ENCODE data around the gene PXMP2. TPM values are rescaled to one million over a fixed set of nuclear protein-coding genes. Genes with fewer than 3 reads are reported as not detected.

PXMP2 gene
- total and polyA plus RNA-seq, 4 donors: 43.8 to 259 (median 135) TPM

DNA sequence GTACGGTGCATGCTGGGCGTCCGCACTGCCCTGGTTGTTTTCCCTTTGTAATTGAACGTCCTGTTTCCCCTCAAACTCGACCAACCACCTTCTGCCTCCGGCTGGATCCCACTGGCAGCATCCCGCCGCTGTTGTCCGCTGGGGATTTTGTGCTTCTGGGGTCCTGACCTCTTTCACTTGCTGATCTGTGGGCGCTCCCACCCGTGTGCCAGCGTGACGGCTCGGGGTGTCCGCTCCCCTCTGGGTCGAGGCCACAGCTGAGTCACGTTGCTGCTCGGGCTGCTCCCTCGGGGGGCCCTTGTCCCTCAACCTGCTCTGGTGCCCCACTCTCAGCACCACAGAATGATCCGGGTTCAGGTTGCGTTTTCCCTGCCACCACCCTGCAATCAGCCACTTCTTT lies 31.3 kb downstream of the PXMP2 start:
- TF ChIP-seq, protein P1, sequence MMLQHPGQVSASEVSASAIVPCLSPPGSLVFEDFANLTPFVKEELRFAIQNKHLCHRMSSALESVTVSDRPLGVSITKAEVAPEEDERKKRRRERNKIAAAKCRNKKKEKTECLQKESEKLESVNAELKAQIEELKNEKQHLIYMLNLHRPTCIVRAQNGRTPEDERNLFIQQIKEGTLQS (IDR thresholded peaks at IDR 0.05): no peak
- Histone ChIP-seq H3K4me1 (ENCODE audit: control insufficient read depth in 4 of 4, insufficient read depth in 4 of 4, low read length in 3 of 4) (peaks cover 0 to 3% (median 1%) of the 10 kb centered on the region in 4 donors), H3K4me3 (ENCODE audit: low read depth in 1 of 3, low read length in 3 of 3) (no peak overlapping the region), H3K9ac (ENCODE audit: low read depth in 1 of 2, low read length in 2 of 2) (no peak overlapping the region), H3K36me3 (ENCODE audit: control insufficient read depth in 4 of 4, insufficient read depth in 3 of 4, low read depth in 1 of 4, low read length in 3 of 4) (peaks cover 21 to 59% (median 27%) of the 10 kb centered on the region in 4 donors), H3K9me3 (ENCODE audit: control insufficient read depth in 4 of 4, low read length in 3 of 4) (no peaks in the 10 kb centered on the region), H3K27me3 (ENCODE audit: control insufficient read depth in 4 of 4, insufficient read depth in 4 of 4, low read length in 3 of 4) (no peaks in the 10 kb centered on the region), H3K27ac (ENCODE audit: low read depth in 1 of 2, low read length in 2 of 2) (no peak overlapping the region)
- 97% methylated on average over 21 of the region's 21 CpGs for WGBS
- DNase-seq (ENCODE audit: low spot score): no peak

- no peak overlapping the region for H3K9ac ChIP-seq (ENCODE audit: low read depth in 1 of 2, low read length in 2 of 2)
- WGBS: 97% methylated on average over 31 of the region's 31 CpGs
- no peak for DNase-seq (ENCODE audit: low spot score)
- no peaks in the 10 kb centered on the region for H3K27me3 ChIP-seq (ENCODE audit: control insufficient read depth in 4 of 4, insufficient read depth in 4 of 4, low read length in 3 of 4)
- peaks cover 24 to 65% (median 27%) of the 10 kb centered on the region in 4 donors for H3K36me3 ChIP-seq (ENCODE audit: control insufficient read depth in 4 of 4, insufficient read depth in 3 of 4, low read depth in 1 of 4, low read length in 3 of 4)
- no peak overlapping the region for H3K4me3 ChIP-seq (ENCODE audit: low read depth in 1 of 3, low read length in 3 of 3)
- H3K27ac ChIP-seq (ENCODE audit: low read depth in 1 of 2, low read length in 2 of 2): no peak overlapping the region
- no peak for TF ChIP-seq REST (IDR thresholded peaks at IDR 0.05)
- no peak for TF ChIP-seq GABPA (IDR thresholded peaks at IDR 0.05 in 1 of 2, conservative IDR thresholded peaks at IDR 0.05 in 1 of 2)
- TF ChIP-seq FOXA1 (IDR thresholded peaks at IDR 0.05): no peak
- TF ChIP-seq, protein P2, sequence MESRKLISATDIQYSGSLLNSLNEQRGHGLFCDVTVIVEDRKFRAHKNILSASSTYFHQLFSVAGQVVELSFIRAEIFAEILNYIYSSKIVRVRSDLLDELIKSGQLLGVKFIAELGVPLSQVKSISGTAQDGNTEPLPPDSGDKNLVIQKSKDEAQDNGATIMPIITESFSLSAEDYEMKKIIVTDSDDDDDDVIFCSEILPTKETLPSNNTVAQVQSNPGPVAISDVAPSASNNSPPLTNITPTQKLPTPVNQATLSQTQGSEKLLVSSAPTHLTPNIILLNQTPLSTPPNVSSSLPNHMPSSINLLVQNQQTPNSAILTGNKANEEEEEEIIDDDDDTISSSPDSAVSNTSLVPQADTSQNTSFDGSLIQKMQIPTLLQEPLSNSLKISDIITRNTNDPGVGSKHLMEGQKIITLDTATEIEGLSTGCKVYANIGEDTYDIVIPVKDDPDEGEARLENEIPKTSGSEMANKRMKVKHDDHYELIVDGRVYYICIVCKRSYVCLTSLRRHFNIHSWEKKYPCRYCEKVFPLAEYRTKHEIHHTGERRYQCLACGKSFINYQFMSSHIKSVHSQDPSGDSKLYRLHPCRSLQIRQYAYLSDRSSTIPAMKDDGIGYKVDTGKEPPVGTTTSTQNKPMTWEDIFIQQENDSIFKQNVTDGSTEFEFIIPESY (IDR thresholded peaks at IDR 0.05): no peak
- TF ChIP-seq EGR1 (IDR thresholded peaks at IDR 0.05; ENCODE audit: low read depth in 2 of 2): no peak
- no peak for TF ChIP-seq YY1 (IDR thresholded peaks at IDR 0.05)
- TF ChIP-seq JUND (IDR thresholded peaks at IDR 0.05): no peak
- no peak for TF ChIP-seq SP1 (IDR thresholded peaks at IDR 0.05)
- no peak for TF ChIP-seq FOXA2 (IDR thresholded peaks at IDR 0.05)
- TF ChIP-seq HNF4A (conservative IDR thresholded peaks at IDR 0.05): no peak
- no peak for TF ChIP-seq CTCF (IDR thresholded peaks at IDR 0.05; ENCODE audit: low read depth, low read length, missing input control)
- no peak for TF ChIP-seq RXRA (IDR thresholded peaks at IDR 0.05)
- TF ChIP-seq TAF1 (conservative IDR thresholded peaks at IDR 0.05): no peak
- TF ChIP-seq MAX (IDR thresholded peaks at IDR 0.05): no peak
- no peak for TF ChIP-seq HNF4G (IDR thresholded peaks at IDR 0.05)
- no peaks in the 10 kb centered on the region for H3K9me3 ChIP-seq (ENCODE audit: control insufficient read depth in 4 of 4, low read length in 3 of 4)
- peaks cover 0 to 3% (median 1%) of the 10 kb centered on the region in 4 donors for H3K4me1 ChIP-seq (ENCODE audit: control insufficient read depth in 4 of 4, insufficient read depth in 4 of 4, low read length in 3 of 4)
Measured at GRCh38 chr12:132719141-132719953, 32.0 kb downstream of the PXMP2 start.

All from liver (tissue), 9 donors.